DOHH2 (cell line): Measurements from ENCODE around the gene TNFRSF4.

Source experiments
- CTCF ChIP-seq: fragments of 200-600 bp; sonication (generic); IDR thresholded peaks from one replicate; pipeline ENCODE4 v1.5.1; 2014; ENCODE audit warnings: antibody characterized with exemption, mild to moderate bottlenecking, low read depth, low read length; ENCODE audit not compliant: poor library complexity, severe bottlenecking
- EZH2phosphoT487 ChIP-seq: fragments of 200-600 bp; sonication (generic); IDR thresholded peaks from 2 replicates; pipeline ENCODE4 v1.6.1; 2017; ENCODE audit warnings: borderline replicate concordance, mild to moderate bottlenecking, antibody characterized with exemption, low read length, moderate library complexity, mixed read lengths

GRCh38 chr1:1168451-1169411, 45.2 kb downstream of the TNFRSF4 start:
- no peak for TF ChIP-seq CTCF
- TF ChIP-seq EZH2phosphoT487, result no peak
